ENCODE results near the gene CRHR2. TPM values are rescaled to one million over a fixed set of nuclear protein-coding genes. Genes with fewer than 3 reads are reported as not detected.
A peak's percentile ranks its signal among the peaks of the same experiment; 100 is the strongest.

CRHR2 gene
- total and polyA plus RNA-seq, 2 of the 13 experiments (the other 11 are each of a cell fraction or from before 2014, with no cell fraction given) = not detected

GRCh38 chr7:30671793-30672465 lies 10.3 kb downstream of the CRHR2 start (continued):
- TF ChIP-seq ZNF503 (CRISPR knock-in tag; IDR thresholded peaks at IDR 0.05) (no peak), MLX (CRISPR knock-in tag; IDR thresholded peaks at IDR 0.05) (peak; percentile 57; the same call in 1 of the 2 replicates), U2AF2 (IDR thresholded peaks at IDR 0.05; ENCODE audit: low read depth, low read length) (no peak), HINFP (CRISPR knock-in tag; IDR thresholded peaks at IDR 0.05; ENCODE audit: low read depth) (no peak), ZNF292 (CRISPR knock-in tag; IDR thresholded peaks at IDR 0.05; ENCODE audit: borderline replicate concordance, low read depth) (no peak), KDM4B (CRISPR knock-in tag; IDR thresholded peaks at IDR 0.05) (peak; percentile 70; the same call in 1 of the 2 replicates), MXD4 (CRISPR knock-in tag; IDR thresholded peaks at IDR 0.05) (peak; percentile 91), ZC3H13 (CRISPR knock-in tag; IDR thresholded peaks at IDR 0.05) (0 out of 2 replicates have a peak, but pooled peaks have one; percentile 49), TP53 (CRISPR knock-in tag; conservative IDR thresholded peaks at IDR 0.05) (no peak), ZKSCAN1 (IDR thresholded peaks at IDR 0.05; ENCODE audit: low read length) (no peak), SP140L (CRISPR knock-in tag; IDR thresholded peaks at IDR 0.05; ENCODE audit: borderline replicate concordance) (peak; percentile 96; the same call in 1 of the 2 replicates), ZSCAN9 (CRISPR knock-in tag; IDR thresholded peaks at IDR 0.05; ENCODE audit: borderline replicate concordance) (peak; percentile 99), SRF (IDR thresholded peaks at IDR 0.05; ENCODE audit: low read depth, low read length) (no peak), PHB2 (IDR thresholded peaks at IDR 0.05; ENCODE audit: partially characterized antibody) (no peak), ZNF563 (CRISPR knock-in tag; IDR thresholded peaks at IDR 0.05) (peak; percentile 76; the same call in 1 of the 2 replicates), ZNF615 (CRISPR knock-in tag; IDR thresholded peaks at IDR 0.05; ENCODE audit: borderline replicate concordance) (no peak), ZNF569 (CRISPR knock-in tag; IDR thresholded peaks at IDR 0.05; ENCODE audit: borderline replicate concordance) (no peak), ZMAT3 (CRISPR knock-in tag; conservative IDR thresholded peaks at IDR 0.05) (peak; percentile 94), CTCF (CRISPR knock-in tag; IDR thresholded peaks at IDR 0.05) (no peak), BCL3 (CRISPR knock-in tag; IDR thresholded peaks at IDR 0.05) (0 out of 2 replicates have a peak, but pooled peaks have one; percentile 60), ZNF260 (CRISPR knock-in tag; IDR thresholded peaks at IDR 0.05; ENCODE audit: borderline replicate concordance, low read depth) (no peak), ZNF3 (CRISPR knock-in tag; IDR thresholded peaks at IDR 0.05) (peak; percentile 77; the same call in 1 of the 2 replicates), ZNF34 (CRISPR knock-in tag; IDR thresholded peaks at IDR 0.05; ENCODE audit: borderline replicate concordance) (no peak), ZNF644 (CRISPR knock-in tag; IDR thresholded peaks at IDR 0.05; ENCODE audit: low read depth) (0 out of 2 replicates have a peak, but pooled peaks have one; percentile 48)
